GM12878 (cell line): ENCODE data around the gene ST7. TPM values are rescaled to one million over a fixed set of nuclear protein-coding genes. Genes with fewer than 3 reads are reported as not detected.
A peak's percentile ranks its signal among the peaks of the same experiment; 100 is the strongest.

Experiments used
- ATAC-seq: fragments of 200-7000 bp; cut with Tn5 transposase; 3 replicates; pipeline ENCODE4 v1.9.1; 2020; ENCODE audit warnings: mild to moderate bottlenecking, moderate library complexity
- BruUV-seq: library from RNA; stranded (reverse); fragments of 400-500 nt; replicated peaks from 2 replicates; lab custom pipeline; 2021; lab: Mats Ljungman, UMichigan
- CTCF ChIA-PET: fragments of 300-600 bp; sonication (Branson Sonifier 250); formaldehyde crosslinking; extraction: SDS; loops from one replicate; lab custom pipeline; 2021; ENCODE audit warnings: inconsistent platforms; lab: Yijun Ruan, JAX
- POLR2A ChIA-PET: fragments of 350-600 bp; formaldehyde crosslinking; extraction: SDS; loops from one replicate; lab custom pipeline; 2021; ENCODE audit warnings: inconsistent platforms; lab: Charles Lee
- RAD21 ChIA-PET: fragments of 300-600 bp; sonication (Branson Sonifier 250); formaldehyde crosslinking; loops from one replicate; lab custom pipeline; 2023; ENCODE audit warnings: antibody characterized with exemption; ENCODE audit not compliant: unreplicated experiment; lab: Charles Lee
- SMC1A ChIA-PET: fragments of 300-600 bp; sonication (Branson Sonifier 250); formaldehyde crosslinking; loops from one replicate; lab custom pipeline; 2023; ENCODE audit not compliant: unreplicated experiment, uncharacterized antibody; lab: Charles Lee
- DNase-seq: peaks from one replicate; pipeline ENCODE4 v3.0.0-alpha.2; 2011; ENCODE audit warnings: low read depth, low spot score
- FAIRE-seq: peaks from 3 replicates; lab custom pipeline; 2011; peaks lifted over from hg19 to GRCh38; lab: Jason Lieb, UNC
- H2AFZ ChIP-seq: 2 replicates; pipeline ENCODE4 v1.6.0; 2011; ENCODE audit warnings: low read depth, low read length, control low read depth; ENCODE audit not compliant: control insufficient read depth
- H3K27ac ChIP-seq: 2 replicates; pipeline ENCODE4 v1.5.1; 2011; ENCODE audit warnings: control low read depth; ENCODE audit not compliant: control insufficient read depth, insufficient read depth
- H3K27me3 ChIP-seq, 2 experiments: replicated peaks in 1 of 2; 2 replicates each; pipeline versions ENCODE4 v1.6.0 to v1.6.1; 2011; ENCODE audit warnings: low read length in 1 of 2; ENCODE audit not compliant: control insufficient read depth in 2 of 2, insufficient read depth in 2 of 2
- H3K36me3 ChIP-seq, 2 experiments: 2 replicates each; pipeline ENCODE4 v1.5.1; 2011; ENCODE audit warnings: low read length in 1 of 2; ENCODE audit not compliant: control insufficient read depth in 2 of 2, insufficient read depth in 2 of 2
- H3K4me1 ChIP-seq: 2 replicates; pipeline ENCODE4 v1.6.1; 2011; ENCODE audit warnings: mild to moderate bottlenecking, low read length, moderate library complexity, mixed read lengths; ENCODE audit not compliant: control insufficient read depth, insufficient read depth
- H3K4me2 ChIP-seq: 2 replicates; pipeline ENCODE4 v1.6.0; 2011; ENCODE audit warnings: control low read depth; ENCODE audit not compliant: control insufficient read depth, insufficient read depth
- H3K4me3 ChIP-seq: fragments of 200-600 bp; sonication (generic); 2 replicates; pipeline ENCODE4 v1.5.1; 2016
- H3K79me2 ChIP-seq: 2 replicates; pipeline ENCODE4 v1.6.0; 2011; ENCODE audit warnings: low read length; ENCODE audit not compliant: control insufficient read depth, insufficient read depth
- H3K9ac ChIP-seq: 2 replicates; pipeline ENCODE4 v1.8.0; 2011; ENCODE audit warnings: low read length, control low read depth, mixed read lengths; ENCODE audit not compliant: control insufficient read depth, insufficient read depth
- H3K9me3 ChIP-seq: replicated peaks from 3 replicates; pipeline ENCODE4 v1.5.1; 2011; ENCODE audit warnings: mild to moderate bottlenecking, low read length; ENCODE audit not compliant: control insufficient read depth, insufficient read depth
- H4K20me1 ChIP-seq: 2 replicates; pipeline ENCODE4 v1.6.0; 2011; ENCODE audit not compliant: control insufficient read depth, insufficient read depth
- BHLHE40 ChIP-seq, 2 experiments: fragments of 450-650 bp in 1 of 2; IDR thresholded peaks; 2 replicates each; pipeline ENCODE4 v1.6.1; 2011 to 2017; ENCODE audit warnings: low read depth in 2 of 2, borderline replicate concordance in 1 of 2, improper control_type of control experiment in 1 of 2, low read length in 1 of 2, mild to moderate bottlenecking in 1 of 2
- BMI1 ChIP-seq: fragments of 450-650 bp; IDR thresholded peaks from 2 replicates; pipeline ENCODE4 v1.6.1; 2016; ENCODE audit warnings: mild to moderate bottlenecking, moderate library complexity, borderline replicate concordance
- CEBPB ChIP-seq, 2 experiments: fragments of 150-350 bp in 1 of 2; IDR thresholded peaks; 2 replicates each; pipeline ENCODE4 v1.6.1; 2012 to 2014; ENCODE audit warnings: low read depth in 2 of 2, low read length in 2 of 2, borderline replicate concordance in 1 of 2, inconsistent platforms in 1 of 2
- CHD2 ChIP-seq: IDR thresholded peaks from 2 replicates; pipeline ENCODE4 v1.6.1; 2011; ENCODE audit warnings: low read depth, low read length, improper control_type of control experiment, borderline replicate concordance
- KDM1A ChIP-seq: fragments of 200-600 bp; sonication (generic); IDR thresholded peaks from 2 replicates; pipeline ENCODE4 v1.6.1; 2016; ENCODE audit warnings: borderline replicate concordance
- MEF2A ChIP-seq: IDR thresholded peaks from 2 replicates; pipeline ENCODE4 v1.6.1; 2011; ENCODE audit warnings: low read depth, mild to moderate bottlenecking, low read length, moderate library complexity; ENCODE audit not compliant: insufficient read depth
- MLLT1 ChIP-seq: fragments of 450-650 bp; IDR thresholded peaks from 2 replicates; pipeline ENCODE4 v1.6.1; 2016; ENCODE audit warnings: mild to moderate bottlenecking
- MYC ChIP-seq: IDR thresholded peaks from 2 replicates; pipeline ENCODE4 v1.6.1; 2011; ENCODE audit warnings: mild to moderate bottlenecking, low read length, moderate library complexity, inconsistent platforms; ENCODE audit not compliant: insufficient read depth, insufficient replicate concordance, insufficient read length, severe bottlenecking
- NFIC ChIP-seq: IDR thresholded peaks from 2 replicates; pipeline ENCODE4 v1.6.1; 2012; ENCODE audit warnings: low read depth, mild to moderate bottlenecking, inconsistent platforms, low read length, moderate library complexity
- RAD51 ChIP-seq: fragments of 450-650 bp; IDR thresholded peaks from 2 replicates; pipeline ENCODE4 v1.6.1; 2016; ENCODE audit warnings: moderate library complexity, mild to moderate bottlenecking, inconsistent platforms
- RCOR1 ChIP-seq: conservative IDR thresholded peaks from 2 replicates; pipeline ENCODE4 v1.6.1; 2012; ENCODE audit warnings: low read depth, low read length, improper control_type of control experiment
- RUNX3 ChIP-seq: IDR thresholded peaks from 2 replicates; pipeline ENCODE4 v1.6.1; 2012; ENCODE audit warnings: low read length, inconsistent platforms
- SMC3 ChIP-seq: IDR thresholded peaks from 2 replicates; pipeline ENCODE4 v1.6.1; 2011; ENCODE audit warnings: low read length, improper control_type of control experiment, borderline replicate concordance
- TBL1XR1 ChIP-seq: IDR thresholded peaks from 2 replicates; pipeline ENCODE4 v1.6.1; 2012; ENCODE audit warnings: low read depth, low read length, improper control_type of control experiment
- ZNF217 ChIP-seq: fragments of 450-650 bp; IDR thresholded peaks from 2 replicates; pipeline ENCODE4 v1.6.1; 2017; ENCODE audit warnings: antibody characterized with exemption, mild to moderate bottlenecking
- WGBS: methylation state at CpG from one replicate; pipeline ENCODE4 v1.1.6; 2016; ENCODE audit warnings: low lambda C conversion rate; ENCODE audit not compliant: insufficient replicate concordance, insufficient coverage; ENCODE audit errors: missing lambda C conversion rate; 5-methylcytosine and 5-hydroxymethylcytosine counted together
- in situ Hi-C: fragments of 300-500 bp; cut with MboI; formaldehyde crosslinking; loops from 9 replicates; pipeline ENCODE4 v1.14.3; 2018; ENCODE audit warnings: mixed read lengths
- intact Hi-C: fragments of 100-400 bp; cut with micrococcal nuclease; formaldehyde crosslinking; loops from one replicate; pipeline ENCODE4 v1.14.2; 2022; ENCODE audit not compliant: unreplicated experiment
- polyA plus RNA-seq, 11 experiments: library from polyadenylated mRNA; depleted of rRNA in 4 of 11; unstranded in 6 of 11; stranded (reverse) in 5 of 11; fragments of >200 nt; fragmentation: Nextera tagmentation in 4 of 11; fragmentation: Illumina TruSeq in 1 of 11; extraction: Ambion mirVana in 4 of 11; extraction: Trizol in 1 of 11; gene quantifications; 1 replicate in 1 of 11; 2 replicates in 10 of 11; pipeline versions ENCODE4 v1.2.1 to v1.2.3, GENCODE V29; 2011 to 2016; ENCODE audit warnings: inconsistent platforms in 2 of 11, missing spikeins in 2 of 11, low read depth in 1 of 11
- total RNA-seq, 4 experiments: library from RNA; depleted of rRNA in 3 of 4; stranded (reverse); fragments of >200 nt in 3 of 4; fragmentation: Illumina TruSeq in 1 of 4; extraction: Trizol in 1 of 4; gene quantifications; 2 replicates each; pipeline versions ENCODE4 v1.2.1 to v1.2.3, GENCODE V29; 2013 to 2021

ST7 gene
- total and polyA plus RNA-seq, 10 of the 15 experiments (the other 5 are each of a cell fraction or from before 2014, with no cell fraction given), result 27.7 to 76.4 (median 53.6) TPM

- Histone ChIP-seq H3K36me3 (no peaks in the 10 kb centered on the region), H3K9ac (peak overlapping the region; percentile 98), H4K20me1 (no peaks in the 10 kb centered on the region), H2AFZ (no peak overlapping the region)
- TSS peak; percentile 53 for BruUV-seq
- CTCF ChIA-PET, result no interaction called here
- RAD21 ChIA-PET, result no interaction called here
- 0 out of 2 replicates have a peak, but pooled peaks have one; percentile 5 for TF ChIP-seq MLLT1
- TF ChIP-seq TBL1XR1, result 0 out of 2 replicates have a peak, but pooled peaks have one; percentile 0
- no peak for TF ChIP-seq BMI1
- TF ChIP-seq, all 136 proteins: peak for 2
- Histone ChIP-seq H3K27me3 (no peaks in the 10 kb centered on the region), H3K4me3 (peak overlapping the region; percentile 76), H3K4me1 (peaks cover 26% of the 10 kb centered on the region), H3K4me2 (peak overlapping the region; percentile 83), H3K9me3 (no peaks in the 10 kb centered on the region), H3K27ac (peak overlapping the region; percentile 98), H3K79me2 (peaks cover 71% of the 10 kb centered on the region)
- intact Hi-C loops (loop anchor here (2.0 kb wide), 2 partner anchors 15 to 29 kb away; no protein-coding TSS in a partner anchor), in situ Hi-C loops (no loop called here)
- ATAC-seq, result peak; percentile 13
- FAIRE-seq, result no peak
- DNase-seq, result no peak
- POLR2A ChIA-PET, result no interaction called here
- SMC1A ChIA-PET, result no interaction called here
Observed at GRCh38 chr7:116955340-116955739, 2.0 kb downstream of the ST7 start.

GRCh38 chr7:116955801-116956476 is 2.6 kb downstream of the ST7 start:
- no TSS peak for BruUV-seq
- Histone ChIP-seq H3K4me1 (peaks cover 27% of the 10 kb centered on the region), H3K27ac (peak overlapping the region; percentile 98), H3K4me2 (peak overlapping the region; percentile 83), H3K36me3 (no peaks in the 10 kb centered on the region), H4K20me1 (no peaks in the 10 kb centered on the region), H3K4me3 (peak overlapping the region; percentile 76), H3K9ac (peak overlapping the region; percentile 98), H2AFZ (peak overlapping the region; percentile 42), H3K79me2 (peaks cover 77% of the 10 kb centered on the region), H3K9me3 (no peaks in the 10 kb centered on the region), H3K27me3 (no peaks in the 10 kb centered on the region)
- ChIA-PET SMC1A (interaction anchor here (0.6 to 4.9 kb wide), 15 partner anchors 10 to 392 kb away, joined by 3 to 64 read pairs (median 6); no protein-coding TSS in a partner anchor), POLR2A (interaction anchor here (0.6 to 1.6 kb wide), 6 partner anchors 14 to 55 kb away, joined by 3 to 49 read pairs (median 4); no protein-coding TSS in a partner anchor), CTCF (interaction anchor here (1.2 to 4.7 kb wide), 8 partner anchors 14 to 171 kb away, joined by 3 to 70 read pairs (median 12); no protein-coding TSS in a partner anchor), RAD21 (interaction anchor here (0.6 to 4.3 kb wide), 11 partner anchors 12 to 172 kb away, joined by 3 to 22 read pairs (median 5); no protein-coding TSS in a partner anchor)
- in situ Hi-C loops, result no loop called here
- peak; percentile 92 for DNase-seq
- FAIRE-seq, result peak; percentile 69
- peak; percentile 87 for ATAC-seq
- WGBS, result 7% methylated on average over 4 of the region's 4 CpGs
- intact Hi-C loops, result loop anchor here (2.0 kb wide), 3 partner anchors 15 to 55 kb away; no protein-coding TSS in a partner anchor
- TF ChIP-seq RCOR1 (peak; percentile 83; the same call in 1 of the 2 replicates), NFIC (peak; percentile 90), RUNX3 (peak; percentile 84), SMC3 (no peak), BHLHE40 (IDR thresholded peaks at IDR 0.05; ENCODE audit: borderline replicate concordance in 1 of 2, low read depth in 2 of 2, low read length in 1 of 2) (peak; percentile 96 to 97), RAD51 (peak; percentile 74), ZNF217 (peak; percentile 62; the same call in 1 of the 2 replicates), CHD2 (peak; percentile 70; the same call in 1 of the 2 replicates), MYC (no peak), MEF2A (peak; percentile 75), CEBPB (IDR thresholded peaks at IDR 0.05; ENCODE audit: borderline replicate concordance in 1 of 2, low read depth in 2 of 2, low read length in 2 of 2) (peak in 1 of 2 experiments; percentile 55; a peak in 1 of 4 replicates), KDM1A (no peak)
